COR-L47 (cell line): ENCODE results near the gene MLXIP.

ENCODE experiments used
- DNase-seq: peaks from one replicate; lab custom pipeline; 2025; lab: John Stamatoyannopoulos, UW

The MLXIP gene

GRCh38 chr12:122126342-122126635, 47.7 kb downstream of the MLXIP start:
- DNase-seq, result no peak

- DNase-seq, result no peak
Observed at GRCh38 chr12:122126713-122127597, 48.4 kb downstream of the MLXIP start.

DNA sequence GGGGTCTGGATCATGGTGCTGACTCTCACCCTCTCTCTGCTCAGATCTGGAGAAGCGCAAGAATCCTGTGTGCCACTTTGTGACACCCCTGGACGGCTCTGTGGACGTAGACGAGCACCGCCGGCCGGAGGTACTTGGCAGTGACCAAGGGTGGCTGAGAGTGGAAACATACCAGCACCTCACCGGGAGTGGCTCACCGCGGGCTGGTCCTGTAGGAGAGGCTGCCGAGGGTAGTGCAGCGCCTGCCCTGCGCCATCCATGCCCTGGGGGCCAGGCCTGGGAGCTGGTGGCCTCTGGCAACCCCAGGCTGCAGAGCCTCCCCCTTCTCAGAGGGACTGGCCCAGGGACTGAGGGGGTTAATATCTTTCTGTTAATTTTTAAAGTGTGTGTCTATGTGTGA, 49.3 kb downstream of the MLXIP start:
- no peak for DNase-seq

DNA sequence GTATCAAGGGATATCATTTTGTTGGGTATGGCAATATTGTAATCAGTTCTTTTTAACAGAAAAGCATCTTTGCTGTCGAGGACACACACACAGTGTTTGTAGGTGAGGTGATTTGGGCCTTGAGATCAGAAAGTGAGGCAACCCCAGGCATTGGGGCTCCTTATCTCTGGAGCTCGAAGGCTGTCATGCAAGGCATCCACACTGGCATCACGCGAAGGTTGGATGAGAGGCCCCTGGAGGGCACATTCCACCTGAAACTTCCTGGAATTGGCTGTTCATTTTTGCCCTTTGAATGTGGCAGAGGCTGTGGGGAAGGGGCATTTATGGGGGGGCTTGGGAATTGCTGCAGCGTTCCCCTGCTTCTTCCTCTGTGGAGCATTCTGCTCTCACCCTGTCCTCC, 49.9 kb downstream of the MLXIP start:
- DNase-seq, result no peak

DNA sequence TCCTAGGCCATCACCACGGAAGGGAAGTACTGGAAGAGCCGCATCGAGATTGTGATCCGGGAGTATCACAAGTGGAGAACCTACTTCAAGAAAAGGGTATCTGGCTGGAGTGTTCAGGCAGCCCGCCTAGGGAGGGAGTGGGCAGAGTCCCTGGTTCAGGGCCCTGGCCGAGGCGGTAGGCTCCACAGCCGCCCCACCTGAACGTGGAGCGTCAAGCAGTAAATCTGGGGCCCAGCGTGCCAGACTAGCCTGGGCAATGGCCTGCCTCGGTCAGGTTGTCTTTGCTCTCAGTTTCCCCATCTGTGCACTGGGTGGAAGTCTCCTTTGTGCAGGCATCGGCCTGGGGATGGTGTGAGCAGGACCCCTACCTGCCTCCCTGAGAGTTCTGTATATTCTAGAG, 50.6 kb downstream of the MLXIP start:
- DNase-seq, result no peak

DNA sequence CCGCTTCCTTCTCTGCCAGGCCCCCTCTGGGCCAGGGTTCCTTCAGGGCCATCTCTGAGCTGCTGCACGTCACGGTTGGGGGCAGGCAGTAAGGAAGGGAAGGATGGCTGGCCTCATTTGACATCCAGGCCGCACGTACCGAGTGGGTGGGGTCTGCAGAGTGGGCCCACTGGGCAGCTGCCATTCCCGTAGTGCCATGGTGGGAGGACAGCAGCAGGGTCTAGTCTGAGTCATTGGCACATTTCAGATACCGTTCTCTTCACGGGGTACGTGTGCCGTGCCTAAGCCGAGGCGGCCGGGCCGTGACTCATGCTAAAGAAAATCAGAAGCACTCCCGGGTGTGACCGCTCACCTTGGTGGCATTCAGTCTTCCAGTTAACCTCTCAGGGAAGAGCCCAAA, 51.6 kb downstream of the MLXIP start:
- no peak for DNase-seq

- DNase-seq, result no peak
Observed at GRCh38 chr12:122133192-122133950, 54.8 kb downstream of the MLXIP start.

DNA sequence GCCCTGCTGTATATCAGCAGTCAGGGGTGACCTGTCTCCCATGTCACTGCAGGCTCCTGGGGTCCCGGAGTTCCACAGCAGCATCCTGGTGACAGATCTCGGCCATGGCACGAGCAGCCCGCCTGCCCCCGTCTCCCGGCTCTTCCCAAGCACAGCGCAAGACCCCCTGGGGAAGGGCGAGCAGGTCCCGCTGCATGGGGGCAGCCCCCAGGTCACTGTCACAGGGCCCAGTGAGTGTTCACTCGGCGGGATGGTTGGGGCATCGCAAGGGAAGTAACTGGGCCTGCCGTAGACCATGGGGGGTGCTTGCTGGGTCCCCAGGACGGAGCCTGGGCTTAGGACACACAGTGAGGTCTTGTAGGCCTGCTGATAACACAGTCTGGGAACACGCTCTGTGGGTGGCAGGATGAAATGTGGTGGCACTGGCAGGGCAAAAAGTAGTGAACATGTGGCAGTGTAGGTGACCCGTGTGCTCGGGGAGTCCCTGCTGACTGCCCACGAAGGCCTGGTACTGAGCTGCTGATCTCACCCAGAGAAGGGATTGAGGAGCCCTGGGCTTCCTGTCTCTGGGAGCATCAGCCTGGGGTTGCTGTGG, 57.0 kb downstream of the MLXIP start:
- no peak for DNase-seq

GRCh38 chr12:122137229-122137628, 58.7 kb downstream of the MLXIP start:
- DNase-seq, result no peak

DNA sequence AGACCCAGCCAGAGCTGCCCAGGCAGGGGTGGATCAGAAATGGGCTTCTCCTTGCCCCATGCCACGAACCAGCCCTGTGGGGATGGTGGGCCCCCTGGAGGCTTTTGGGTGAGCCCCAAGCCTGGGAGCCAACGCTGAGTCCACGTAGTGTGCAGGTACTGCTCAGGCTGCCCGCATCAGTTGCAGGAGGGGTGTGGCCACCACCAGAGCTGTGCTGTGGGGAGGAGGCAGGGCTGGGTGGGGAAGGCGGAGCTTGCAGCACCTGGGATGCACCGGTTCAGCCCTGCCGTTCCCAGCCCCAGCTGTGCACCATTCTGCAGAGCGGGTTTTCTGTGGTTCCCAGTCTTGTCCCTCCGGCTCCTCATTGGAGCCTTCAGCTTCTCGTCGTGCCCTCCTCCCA, 59.1 kb downstream of the MLXIP start:
- DNase-seq, result peak; percentile 38

- no peak for DNase-seq
Observed at GRCh38 chr12:122138181-122138580, 59.6 kb downstream of the MLXIP start.

DNA sequence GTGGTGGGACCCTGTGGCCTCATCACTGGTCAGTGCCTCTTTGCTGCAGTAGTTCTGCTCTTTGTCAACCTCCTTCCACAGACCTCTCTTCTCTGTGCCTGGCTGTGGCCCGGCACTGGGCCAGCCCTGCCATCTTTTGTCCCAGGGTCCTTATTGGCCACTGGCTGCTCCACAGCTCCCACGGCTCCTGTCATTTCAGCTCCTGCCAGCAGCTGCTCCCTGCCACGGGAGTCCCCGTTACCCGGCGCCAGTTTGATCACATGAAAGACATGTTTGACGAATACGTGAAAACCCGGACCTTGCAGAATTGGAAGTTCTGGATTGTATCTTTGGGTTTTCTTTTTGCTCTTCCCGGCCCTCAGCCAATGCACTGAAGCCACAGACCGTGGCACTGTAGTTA, 60.1 kb downstream of the MLXIP start:
- DNase-seq, result no peak

DNA sequence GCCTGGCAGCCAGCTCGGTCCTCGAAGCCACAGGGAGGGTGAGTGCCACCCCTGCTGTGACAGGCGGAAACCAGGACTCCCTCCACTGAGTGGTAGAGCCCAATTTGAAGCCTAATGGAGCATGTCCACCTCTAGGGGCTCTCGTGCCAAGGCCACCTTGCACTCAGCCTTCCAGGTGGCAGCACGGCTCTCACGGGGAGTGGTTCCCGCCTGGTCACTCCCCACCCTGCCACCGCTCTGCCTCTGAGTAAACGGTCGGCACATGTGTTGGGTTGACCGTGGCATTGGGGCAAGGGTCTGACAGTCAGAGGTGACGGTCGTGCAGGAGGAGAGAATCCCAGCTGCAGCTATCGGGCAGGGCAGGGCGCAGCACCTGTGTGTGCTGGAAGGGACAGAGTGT, 60.7 kb downstream of the MLXIP start:
- no peak for DNase-seq

- DNase-seq, result no peak
Observed at GRCh38 chr12:122139941-122140340, 61.4 kb downstream of the MLXIP start.

GRCh38 chr12:122140467-122141257, 62.1 kb downstream of the MLXIP start:
- DNase-seq, result no peak

GRCh38 chr12:122141911-122142725, 63.6 kb downstream of the MLXIP start:
- no peak for DNase-seq

DNA sequence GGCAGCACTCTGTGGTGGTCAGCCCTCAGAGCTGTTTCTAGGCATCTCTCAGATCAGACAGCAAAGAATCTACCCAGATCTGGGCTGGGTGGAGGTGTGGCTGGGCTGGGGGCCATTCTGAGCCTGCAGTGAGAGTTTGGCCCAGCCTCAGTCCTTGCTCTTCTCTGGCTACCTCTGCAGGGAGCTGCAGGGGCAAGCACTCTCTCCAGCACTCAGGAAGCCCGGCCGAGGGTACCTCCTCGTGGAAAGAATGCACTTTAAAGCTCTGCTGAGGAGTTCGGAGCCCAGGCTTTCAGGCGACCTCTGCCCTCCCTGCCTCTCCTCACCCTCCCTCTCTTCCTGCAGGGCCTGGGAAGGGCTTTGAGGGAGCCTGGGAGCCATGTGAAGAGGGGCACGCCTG, 64.3 kb downstream of the MLXIP start:
- no peak for DNase-seq

DNA sequence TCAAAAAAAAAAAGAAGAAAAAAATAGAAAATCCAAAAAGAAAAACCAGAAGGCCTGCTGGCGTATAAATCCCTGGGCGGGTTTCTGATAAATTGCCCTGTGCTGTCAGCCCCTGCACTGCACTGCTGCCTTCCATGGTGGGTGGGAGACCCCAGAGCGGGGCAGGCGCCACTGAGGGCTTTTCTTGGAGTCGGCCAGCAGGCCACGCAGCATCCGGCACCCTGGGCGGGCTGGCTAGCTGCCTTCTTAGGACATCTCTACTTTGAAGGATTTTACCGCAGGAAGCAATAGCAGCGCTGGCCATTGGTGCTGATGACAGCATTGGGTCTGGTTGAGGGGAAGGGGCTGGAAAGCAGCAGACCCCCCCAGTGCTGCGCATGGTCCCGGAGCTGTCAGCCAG, 66.3 kb downstream of the MLXIP start:
- DNase-seq, result no peak

- no peak for DNase-seq
Observed at GRCh38 chr12:122145505-122146330, 67.2 kb downstream of the MLXIP start.

DNA sequence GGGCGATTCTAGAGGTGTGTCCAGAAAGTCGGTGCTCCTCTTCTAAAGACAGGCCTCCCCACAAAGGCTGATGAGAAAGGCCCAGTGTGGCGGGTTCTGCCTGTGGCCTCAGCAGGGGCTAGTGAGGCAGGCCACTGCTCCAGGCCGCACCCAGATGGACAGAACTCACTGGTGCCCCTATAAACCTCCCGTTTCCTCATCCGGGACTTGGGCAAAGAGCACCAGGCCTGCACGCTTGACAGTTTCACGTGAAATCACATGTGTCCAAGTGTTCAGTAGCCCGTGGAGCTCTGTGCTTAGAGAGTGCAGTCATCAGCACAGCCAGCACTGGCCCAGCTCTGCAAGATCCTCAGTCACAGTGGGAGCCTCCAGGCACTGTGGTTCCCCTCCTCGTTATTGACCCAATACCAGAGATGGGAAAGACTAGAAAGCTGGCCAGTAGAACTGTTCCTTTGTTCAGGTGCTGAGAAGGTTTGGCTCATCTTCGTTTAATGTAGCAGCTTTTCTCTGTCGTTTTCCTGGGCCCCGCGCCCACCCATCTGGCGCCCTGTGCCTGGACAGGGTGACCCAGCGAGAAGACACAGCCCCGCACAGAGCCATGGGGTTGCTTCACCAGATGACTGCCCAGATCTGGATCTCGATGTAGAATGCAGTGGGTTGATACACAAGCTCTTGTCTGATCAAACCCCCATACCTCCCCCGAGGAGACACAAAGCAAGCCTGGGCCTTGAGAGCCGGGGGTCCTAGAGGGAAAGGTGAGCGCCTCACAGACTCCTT, 69.1 kb downstream of the MLXIP start:
- no peak for DNase-seq
